ENCODE measurements around the gene LAMA1. TPM values are rescaled to one million over a fixed set of nuclear protein-coding genes. Genes with fewer than 3 reads are reported as not detected.

LAMA1 gene
- total and polyA plus RNA-seq, 2 of the 8 experiments (the other 6 are each of a cell fraction or from before 2014, with no cell fraction given), result 30.4 to 48.7 TPM

DNA sequence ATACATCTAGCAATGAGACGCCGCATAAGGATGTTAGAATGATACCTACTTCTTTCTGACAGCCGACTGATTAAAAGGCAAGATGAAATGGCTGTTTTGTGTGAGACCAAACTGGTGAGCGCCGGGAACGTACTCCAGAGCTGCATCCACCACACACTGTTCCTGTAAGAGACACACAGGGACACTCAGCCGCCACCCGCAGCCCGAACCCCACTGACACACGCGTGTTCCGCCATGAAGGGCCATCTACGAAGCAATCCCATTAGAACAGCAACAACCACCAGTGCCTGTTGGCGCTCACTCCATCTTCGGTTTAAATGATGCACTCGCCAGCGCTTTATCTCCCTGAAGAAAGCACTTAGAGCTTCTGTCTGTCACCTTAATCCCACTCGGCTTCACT is 162.3 kb downstream of the LAMA1 start:
- no peak overlapping the region for H4K91ac ChIP-seq (replicated peaks; ENCODE audit: insufficient read length, low read length)
- no peak overlapping the region for H3K27ac ChIP-seq (ENCODE audit: low read depth, low read length)
- peaks cover 7 to 38% (median 21%) of the 10 kb centered on the region in 4 experiments for H3K36me3 ChIP-seq (ENCODE audit: control insufficient read depth in 2 of 4, insufficient read depth in 4 of 4, low read length in 3 of 4)
- H4K8ac ChIP-seq (ENCODE audit: extremely low read depth, insufficient read depth, low read length), result no peak overlapping the region
- POLR2A ChIA-PET (ENCODE audit: partially characterized antibody), result no interaction called here
- CTCF ChIA-PET (ENCODE audit: partially characterized antibody), result no interaction called here
- no peak overlapping the region for H2BK15ac ChIP-seq (ENCODE audit: low read length)
- H2BK120ac ChIP-seq (replicated peaks; ENCODE audit: low read depth, low read length), result no peak overlapping the region
- no peak overlapping the region for H2AK5ac ChIP-seq (ENCODE audit: low read depth, low read length)
- no peak overlapping the region for H3K23ac ChIP-seq (ENCODE audit: insufficient read length)
- H4K20me1 ChIP-seq (replicated peaks in 1 of 2; ENCODE audit: control insufficient read depth in 1 of 2, insufficient read depth in 2 of 2, low read length in 2 of 2), result peaks cover 0 to 2% of the 10 kb centered on the region in 2 experiments
- FAIRE-seq, result no peak
- 0 out of 2 replicates have a peak, but pooled peaks cover 1% of the 10 kb centered on the region for H3K23me2 ChIP-seq (ENCODE audit: low read depth, low read length)
- H2BK5ac ChIP-seq (ENCODE audit: low read depth, low read length), result no peak overlapping the region
- H3K4me2 ChIP-seq (ENCODE audit: insufficient read depth in 1 of 2, low read depth in 2 of 2, low read length in 2 of 2), result no peak overlapping the region
- H3K14ac ChIP-seq (ENCODE audit: insufficient read length), result no peak overlapping the region
- H4K5ac ChIP-seq (ENCODE audit: insufficient read length, low read depth, low read length), result no peak overlapping the region
- no peak overlapping the region for H2AFZ ChIP-seq (ENCODE audit: low read length)
- WGBS, 2 experiments (ENCODE audit: extremely low coverage in 1 of 2, insufficient coverage in 1 of 2, insufficient read length in 1 of 2, insufficient replicate concordance in 2 of 2, low coverage in 1 of 2, low lambda C conversion rate in 2 of 2, missing lambda C conversion rate in 1 of 2), result 93% methylated on average over 18 of the region's 18 CpGs; no CpG with 5 or more reads in 1 of the 2 experiments
- no peak overlapping the region for H3K56ac ChIP-seq (replicated peaks; ENCODE audit: insufficient read length, low read depth, low read length)
- no peaks in the 10 kb centered on the region for H3K79me1 ChIP-seq (ENCODE audit: low read depth, low read length)
- H3K79me2 ChIP-seq (ENCODE audit: control insufficient read depth in 1 of 2, insufficient read depth in 2 of 2, low read length in 2 of 2), result no peaks in the 10 kb centered on the region
- DNase-seq (ENCODE audit: low read depth in 1 of 2, low spot score in 2 of 2), result no peak
- H3K4me1 ChIP-seq (replicated peaks in 1 of 4; ENCODE audit: control insufficient read depth in 3 of 4, insufficient read depth in 4 of 4, low read length in 3 of 4), result no peaks in the 10 kb centered on the region
- H2BK20ac ChIP-seq (ENCODE audit: low read length), result no peak overlapping the region
- H3K18ac ChIP-seq (ENCODE audit: extremely low read depth, low read length), result no peak overlapping the region
- H3K9ac ChIP-seq (replicated peaks in 1 of 4; ENCODE audit: extremely low read depth in 1 of 4, low read depth in 3 of 4, low read length in 3 of 4), result no peak overlapping the region
- H3K27me3 ChIP-seq (replicated peaks in 1 of 4; ENCODE audit: control insufficient read depth in 3 of 4, extremely low read depth in 1 of 4, insufficient read depth in 3 of 4, low read length in 3 of 4), result no peaks in the 10 kb centered on the region
- H3K9me3 ChIP-seq (ENCODE audit: insufficient read depth in 2 of 2, low read depth in 1 of 2, low read length in 1 of 2), result 0 out of 4 replicates have a peak, but pooled peaks cover 0 to 4% of the 10 kb centered on the region in 2 experiments
- H3K4me3 ChIP-seq (ENCODE audit: extremely low read depth in 1 of 4, insufficient read depth in 2 of 4, low read depth in 3 of 4, low read length in 4 of 4), result no peak overlapping the region
- no peak overlapping the region for H2BK12ac ChIP-seq (ENCODE audit: low read depth, low read length)
- H3K4ac ChIP-seq (replicated peaks; ENCODE audit: insufficient read length, low read depth, low read length), result no peak overlapping the region
- TF ChIP-seq SIN3A (conservative IDR thresholded peaks at IDR 0.05 in 1 of 2, IDR thresholded peaks at IDR 0.05 in 1 of 2; ENCODE audit: low read depth in 1 of 2, low read length in 2 of 2) (no peak), SRF (IDR thresholded peaks at IDR 0.05; ENCODE audit: low read depth, low read length) (no peak), HDAC2 (IDR thresholded peaks at IDR 0.05; ENCODE audit: borderline replicate concordance in 1 of 2, low read depth in 2 of 2, low read length in 2 of 2) (no peak), BRCA1 (IDR thresholded peaks at IDR 0.05; ENCODE audit: low read depth, low read length) (no peak), RBBP5 (IDR thresholded peaks at IDR 0.05; ENCODE audit: borderline replicate concordance, low read depth, low read length) (no peak), CHD1 (IDR thresholded peaks at IDR 0.05; ENCODE audit: low read depth, low read length) (no peak), CBX8 (IDR thresholded peaks at IDR 0.05; ENCODE audit: borderline replicate concordance, low read depth, low read length) (no peak), SIX5 (IDR thresholded peaks at IDR 0.05; ENCODE audit: low read depth, low read length) (no peak), FOSL1 (IDR thresholded peaks at IDR 0.05; ENCODE audit: insufficient read depth, low read depth, low read length) (no peak), KDM1A (IDR thresholded peaks at IDR 0.05; ENCODE audit: borderline replicate concordance, low read length) (no peak), ASH2L (IDR thresholded peaks at IDR 0.05; ENCODE audit: low read length) (no peak), CEBPB (IDR thresholded peaks at IDR 0.05; ENCODE audit: low read depth, low read length) (no peak), SAP30 (IDR thresholded peaks at IDR 0.05; ENCODE audit: insufficient read depth, insufficient replicate concordance, low read length) (no peak), GABPA (IDR thresholded peaks at IDR 0.05; ENCODE audit: borderline replicate concordance, insufficient read depth, low read length) (no peak)

Data from H1 (cell line).